ENCODE data around the gene POLR2L. TPM values are rescaled to one million over a fixed set of nuclear protein-coding genes. Genes with fewer than 3 reads are reported as not detected.

POLR2L gene
- total RNA-seq, 3 donors from 2014 or later (not counting 1 experiment from before 2014, with no cell fraction given), result 48.2 to 63.8 (median 61.2) TPM

GRCh38 chr11:829847-830294 is 12.5 kb downstream of the POLR2L start:
- no peak overlapping the region for H3K4me3 ChIP-seq (ENCODE audit: low read length)
- DNase-seq, result no peak
- H3K27me3 ChIP-seq (ENCODE audit: control insufficient read depth, insufficient read depth, low read length), result peaks cover 19% of the 10 kb centered on the region
- Mint-ChIP-seq H3K9me3 (no peaks in the 10 kb centered on the region), H3K36me3 (no peaks in the 10 kb centered on the region), H3K27me3 (ENCODE audit: low read depth in 2 of 2) (peaks cover 8 to 35% of the 10 kb centered on the region in 2 donors), H3K4me1 (peaks cover 0 to 37% of the 10 kb centered on the region in 2 donors), H3K4me3 (peak overlapping the region; percentile 72), H3K27ac (no peak overlapping the region)
- peak in 1 of 3 donors; percentile 5 for ATAC-seq
- no peak overlapping the region for H3K27ac ChIP-seq (ENCODE audit: low read length)
- TF ChIP-seq, protein P1, sequence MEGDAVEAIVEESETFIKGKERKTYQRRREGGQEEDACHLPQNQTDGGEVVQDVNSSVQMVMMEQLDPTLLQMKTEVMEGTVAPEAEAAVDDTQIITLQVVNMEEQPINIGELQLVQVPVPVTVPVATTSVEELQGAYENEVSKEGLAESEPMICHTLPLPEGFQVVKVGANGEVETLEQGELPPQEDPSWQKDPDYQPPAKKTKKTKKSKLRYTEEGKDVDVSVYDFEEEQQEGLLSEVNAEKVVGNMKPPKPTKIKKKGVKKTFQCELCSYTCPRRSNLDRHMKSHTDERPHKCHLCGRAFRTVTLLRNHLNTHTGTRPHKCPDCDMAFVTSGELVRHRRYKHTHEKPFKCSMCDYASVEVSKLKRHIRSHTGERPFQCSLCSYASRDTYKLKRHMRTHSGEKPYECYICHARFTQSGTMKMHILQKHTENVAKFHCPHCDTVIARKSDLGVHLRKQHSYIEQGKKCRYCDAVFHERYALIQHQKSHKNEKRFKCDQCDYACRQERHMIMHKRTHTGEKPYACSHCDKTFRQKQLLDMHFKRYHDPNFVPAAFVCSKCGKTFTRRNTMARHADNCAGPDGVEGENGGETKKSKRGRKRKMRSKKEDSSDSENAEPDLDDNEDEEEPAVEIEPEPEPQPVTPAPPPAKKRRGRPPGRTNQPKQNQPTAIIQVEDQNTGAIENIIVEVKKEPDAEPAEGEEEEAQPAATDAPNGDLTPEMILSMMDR (IDR thresholded peaks at IDR 0.05), result no peak
- 3% methylated on average over 39 of the region's 39 CpGs for WGBS (ENCODE audit: insufficient coverage)
- peaks cover 76% of the 10 kb centered on the region for H3K4me1 ChIP-seq (ENCODE audit: control insufficient read depth, insufficient read depth, low read length)
- H3K9me3 ChIP-seq (ENCODE audit: control insufficient read depth, insufficient read depth, low read length), result no peaks in the 10 kb centered on the region
- intact Hi-C loops (cut with micrococcal nuclease), result no loop called here
- H3K36me3 ChIP-seq (ENCODE audit: control insufficient read depth, insufficient read depth, low read length), result peaks cover 4% of the 10 kb centered on the region

DNA sequence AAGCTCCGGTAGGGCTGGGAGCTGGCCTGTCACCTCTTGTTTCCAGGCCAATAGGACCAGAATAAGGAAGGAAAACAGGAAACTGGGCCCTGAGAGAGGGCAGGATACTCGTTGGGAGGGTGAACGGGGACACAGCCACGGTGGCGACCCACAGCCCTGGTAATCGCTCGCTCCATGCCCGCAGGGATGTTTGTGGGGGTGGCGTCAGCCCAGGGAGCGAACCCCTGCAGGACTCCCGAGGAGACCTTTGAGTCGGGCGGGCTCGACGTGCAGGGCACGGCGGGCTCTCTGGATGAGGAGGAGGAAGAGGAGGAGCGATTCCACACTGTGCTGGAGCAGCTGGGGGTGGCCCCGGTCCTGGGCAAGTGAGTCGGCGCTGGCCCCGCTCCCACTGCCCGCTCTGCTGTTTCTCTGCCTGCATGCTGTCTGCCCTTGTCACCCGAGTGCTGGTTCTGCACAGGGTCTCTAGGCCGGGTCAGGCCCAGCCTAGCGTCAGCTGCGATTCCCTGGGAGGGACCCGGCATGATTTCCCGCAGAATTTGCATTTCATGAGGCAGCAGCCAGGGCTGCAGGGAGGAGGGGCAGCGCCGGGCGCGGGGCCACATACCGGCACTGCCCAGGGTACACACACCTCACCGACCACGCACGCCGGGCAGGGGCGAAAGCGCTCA is 13.0 kb downstream of the POLR2L start:
- Mint-ChIP-seq H3K4me3 (peak overlapping the region; percentile 72), H3K4me1 (peaks cover 0 to 37% of the 10 kb centered on the region in 2 donors), H3K27me3 (ENCODE audit: low read depth in 2 of 2) (peaks cover 8 to 35% of the 10 kb centered on the region in 2 donors), H3K36me3 (no peaks in the 10 kb centered on the region), H3K27ac (no peak overlapping the region), H3K9me3 (no peaks in the 10 kb centered on the region)
- Histone ChIP-seq H3K36me3 (ENCODE audit: control insufficient read depth, insufficient read depth, low read length) (peaks cover 6% of the 10 kb centered on the region), H3K27ac (ENCODE audit: low read length) (no peak overlapping the region), H3K9me3 (ENCODE audit: control insufficient read depth, insufficient read depth, low read length) (no peaks in the 10 kb centered on the region), H3K27me3 (ENCODE audit: control insufficient read depth, insufficient read depth, low read length) (peaks cover 19% of the 10 kb centered on the region), H3K4me3 (ENCODE audit: low read length) (no peak overlapping the region), H3K4me1 (ENCODE audit: control insufficient read depth, insufficient read depth, low read length) (peaks cover 70% of the 10 kb centered on the region)
- ATAC-seq, result no peak
- TF ChIP-seq, protein P1 (IDR thresholded peaks at IDR 0.05), result no peak
- no peak for DNase-seq
- intact Hi-C loops (cut with micrococcal nuclease), result no loop called here
- WGBS (ENCODE audit: insufficient coverage), result 16% methylated on average over 40 of the region's 40 CpGs

- no peak overlapping the region for H3K27ac ChIP-seq (ENCODE audit: low read length)
- H3K36me3 Mint-ChIP-seq, result no peaks in the 10 kb centered on the region
- H3K27me3 ChIP-seq (ENCODE audit: control insufficient read depth, insufficient read depth, low read length), result peaks cover 19% of the 10 kb centered on the region
- no peak overlapping the region for H3K4me3 ChIP-seq (ENCODE audit: low read length)
- no peak for DNase-seq
- H3K27ac Mint-ChIP-seq, result peak overlapping the region in 1 of 2 donors; percentile 52
- peaks cover 0 to 37% of the 10 kb centered on the region in 2 donors for H3K4me1 Mint-ChIP-seq
- no peak for ATAC-seq
- peaks cover 8 to 35% of the 10 kb centered on the region in 2 donors for H3K27me3 Mint-ChIP-seq (ENCODE audit: low read depth in 2 of 2)
- intact Hi-C loops (cut with micrococcal nuclease), result no loop called here
- H3K9me3 ChIP-seq (ENCODE audit: control insufficient read depth, insufficient read depth, low read length), result no peaks in the 10 kb centered on the region
- WGBS (ENCODE audit: insufficient coverage), result 76% methylated on average over 21 of the region's 21 CpGs
- no peaks in the 10 kb centered on the region for H3K9me3 Mint-ChIP-seq
- peaks cover 64% of the 10 kb centered on the region for H3K4me1 ChIP-seq (ENCODE audit: control insufficient read depth, insufficient read depth, low read length)
- H3K4me3 Mint-ChIP-seq, result peak overlapping the region; percentile 76
- H3K36me3 ChIP-seq (ENCODE audit: control insufficient read depth, insufficient read depth, low read length), result peaks cover 6% of the 10 kb centered on the region
- TF ChIP-seq, protein P1 (IDR thresholded peaks at IDR 0.05), result no peak
Observed at GRCh38 chr11:828506-829175, 13.7 kb downstream of the POLR2L start.

Data from natural killer cell (primary cell).